Thyroid gland (tissue), 4 donors: Measurements from ENCODE around the gene ROPN1B. TPM values are rescaled to one million over a fixed set of nuclear protein-coding genes. Genes with fewer than 3 reads are reported as not detected.

ENCODE experiments used
- DNase-seq, 2 donors: peaks; one replicate each; pipeline ENCODE4 v3.0.0-alpha.2; 2019
- H3K27ac ChIP-seq, 3 donors: fragments of 200-600 bp; sonication (generic); 1 replicate in 2 of 3; 2 replicates in 1 of 3; pipeline ENCODE4 v1.5.1; 2016 to 2019; ENCODE audit warnings: mild to moderate bottlenecking in 1 of 3, moderate library complexity in 1 of 3
- H3K27me3 ChIP-seq: fragments of 200-600 bp; sonication (generic); one replicate; pipeline ENCODE4 v1.5.1; 2019
- H3K36me3 ChIP-seq, 2 donors: fragments of 200-600 bp; sonication (generic); one replicate each; pipeline ENCODE4 v1.5.1; 2016 to 2019
- H3K4me1 ChIP-seq, 2 donors: fragments of 200-600 bp; sonication (generic); one replicate each; pipeline ENCODE4 v1.5.1; 2017 to 2019
- H3K4me3 ChIP-seq, 3 donors: fragments of 200-600 bp; sonication (generic); replicated peaks in 1 of 3; 1 replicate in 2 of 3; 2 replicates in 1 of 3; pipeline ENCODE4 v1.5.1; 2016; ENCODE audit warnings: mild to moderate bottlenecking in 1 of 3
- H3K9me3 ChIP-seq: fragments of 200-600 bp; sonication (generic); one replicate; pipeline ENCODE4 v1.5.1; 2017
- CTCF ChIP-seq, 6 experiments: fragments of 200-600 bp in 3 of 6; fragments of 450-650 bp in 3 of 6; sonication (generic) in 3 of 6; IDR thresholded peaks; one replicate each; pipeline ENCODE4 v1.5.1; 2016 to 2019; ENCODE audit warnings: antibody characterized with exemption in 6 of 6, mild to moderate bottlenecking in 2 of 6, inconsistent platforms in 1 of 6, moderate library complexity in 1 of 6
- POLR2A ChIP-seq, 2 donors: fragments of 450-650 bp; IDR thresholded peaks; one replicate each; pipeline ENCODE4 v1.6.1; 2017; ENCODE audit warnings: antibody characterized with exemption in 2 of 2, mild to moderate bottlenecking in 2 of 2, moderate library complexity in 1 of 2
- WGBS, 2 donors: methylation state at CpG; one replicate each; pipeline ENCODE4 v1.1.5; 2017; 5-methylcytosine and 5-hydroxymethylcytosine counted together
- intact Hi-C: fragments of 100-400 bp; cut with DNase I; formaldehyde crosslinking; loops from one replicate; pipeline ENCODE4 v1.15.1; 2023
- total RNA-seq, 4 donors: library from RNA; depleted of rRNA; stranded (reverse); fragments of >200 nt; gene quantifications; one replicate each; pipeline ENCODE4 v1.2.3, GENCODE V29; 2016

Gene ROPN1B
- total RNA-seq, 4 donors from 2014 or later = 0.54 to 2.4 (median 1.5) TPM

GRCh38 chr3:126008219-126008618, 39.2 kb downstream of the ROPN1B start:
- no peak overlapping the region for H3K4me3 ChIP-seq
- H3K27me3 ChIP-seq = no peaks in the 10 kb centered on the region
- no peaks in the 10 kb centered on the region for H3K4me1 ChIP-seq
- no peak overlapping the region for H3K27ac ChIP-seq
- no peak for DNase-seq
- no peak for TF ChIP-seq CTCF (IDR thresholded peaks at IDR 0.05)
- intact Hi-C loops = no loop called here
- H3K36me3 ChIP-seq = peaks cover 7 to 17% of the 10 kb centered on the region in 2 donors
- WGBS, 2 donors = 97 to 99% methylated on average over 3 of the region's 3 CpGs
- no peaks in the 10 kb centered on the region for H3K9me3 ChIP-seq

- intact Hi-C loops = no loop called here
- WGBS, 2 donors = 92 to 94% methylated on average over 3 of the region's 3 CpGs
- H3K27me3 ChIP-seq = no peaks in the 10 kb centered on the region
- TF ChIP-seq POLR2A (IDR thresholded peaks at IDR 0.05) (no peak), CTCF (IDR thresholded peaks at IDR 0.05) (no peak)
- H3K4me1 ChIP-seq = no peaks in the 10 kb centered on the region
- H3K9me3 ChIP-seq = no peaks in the 10 kb centered on the region
- no peak overlapping the region for H3K4me3 ChIP-seq
- peaks cover 7 to 17% of the 10 kb centered on the region in 2 donors for H3K36me3 ChIP-seq
- no peak for DNase-seq
- H3K27ac ChIP-seq = no peak overlapping the region
Measured at GRCh38 chr3:126009181-126009580, 40.2 kb downstream of the ROPN1B start.

GRCh38 chr3:126013751-126014156, 44.8 kb downstream of the ROPN1B start:
- TF ChIP-seq POLR2A (IDR thresholded peaks at IDR 0.05) (no peak), CTCF (IDR thresholded peaks at IDR 0.05) (no peak)
- H3K27ac ChIP-seq = no peak overlapping the region
- intact Hi-C loops = no loop called here
- DNase-seq = no peak
- WGBS, 2 donors = 84 to 89% methylated on average over 8 of the region's 8 CpGs
- H3K9me3 ChIP-seq = no peaks in the 10 kb centered on the region
- H3K27me3 ChIP-seq = no peaks in the 10 kb centered on the region
- H3K36me3 ChIP-seq = peaks cover 2 to 4% of the 10 kb centered on the region in 2 donors
- H3K4me3 ChIP-seq = no peak overlapping the region
- H3K4me1 ChIP-seq = no peaks in the 10 kb centered on the region

GRCh38 chr3:126014252-126014651, 45.3 kb downstream of the ROPN1B start:
- DNase-seq = no peak
- 68 to 70% methylated on average over 4 of the region's 4 CpGs for whole genome bisulfite sequencing, 2 donors
- no peaks in the 10 kb centered on the region for H3K9me3 ChIP-seq
- TF ChIP-seq POLR2A (IDR thresholded peaks at IDR 0.05) = no peak
- no peak for TF ChIP-seq CTCF (IDR thresholded peaks at IDR 0.05)
- peaks cover 0 to 4% of the 10 kb centered on the region in 2 donors for H3K36me3 ChIP-seq
- no peaks in the 10 kb centered on the region for H3K4me1 ChIP-seq
- no peaks in the 10 kb centered on the region for H3K27me3 ChIP-seq
- intact Hi-C loops = no loop called here
- no peak overlapping the region for H3K27ac ChIP-seq
- no peak overlapping the region for H3K4me3 ChIP-seq

GRCh38 chr3:126015075-126015474, 46.1 kb downstream of the ROPN1B start:
- intact Hi-C loops = no loop called here
- no peaks in the 10 kb centered on the region for H3K9me3 ChIP-seq
- no peak for DNase-seq
- 84 to 86% methylated on average over 10 of the region's 10 CpGs for WGBS, 2 donors
- no peaks in the 10 kb centered on the region for H3K27me3 ChIP-seq
- H3K4me3 ChIP-seq = no peak overlapping the region
- peaks cover 0 to 4% of the 10 kb centered on the region in 2 donors for H3K36me3 ChIP-seq
- H3K27ac ChIP-seq = no peak overlapping the region
- TF ChIP-seq POLR2A (IDR thresholded peaks at IDR 0.05) (no peak), CTCF (IDR thresholded peaks at IDR 0.05) (no peak)
- H3K4me1 ChIP-seq = no peaks in the 10 kb centered on the region
